ENCODE data around the gene KMT2E.
"Not testable (repeated sequence)": the region's sequence is repeated elsewhere in the genome, so short reads cannot be mapped to it uniquely, and the experiment has no call there.

The KMT2E gene, protein sequence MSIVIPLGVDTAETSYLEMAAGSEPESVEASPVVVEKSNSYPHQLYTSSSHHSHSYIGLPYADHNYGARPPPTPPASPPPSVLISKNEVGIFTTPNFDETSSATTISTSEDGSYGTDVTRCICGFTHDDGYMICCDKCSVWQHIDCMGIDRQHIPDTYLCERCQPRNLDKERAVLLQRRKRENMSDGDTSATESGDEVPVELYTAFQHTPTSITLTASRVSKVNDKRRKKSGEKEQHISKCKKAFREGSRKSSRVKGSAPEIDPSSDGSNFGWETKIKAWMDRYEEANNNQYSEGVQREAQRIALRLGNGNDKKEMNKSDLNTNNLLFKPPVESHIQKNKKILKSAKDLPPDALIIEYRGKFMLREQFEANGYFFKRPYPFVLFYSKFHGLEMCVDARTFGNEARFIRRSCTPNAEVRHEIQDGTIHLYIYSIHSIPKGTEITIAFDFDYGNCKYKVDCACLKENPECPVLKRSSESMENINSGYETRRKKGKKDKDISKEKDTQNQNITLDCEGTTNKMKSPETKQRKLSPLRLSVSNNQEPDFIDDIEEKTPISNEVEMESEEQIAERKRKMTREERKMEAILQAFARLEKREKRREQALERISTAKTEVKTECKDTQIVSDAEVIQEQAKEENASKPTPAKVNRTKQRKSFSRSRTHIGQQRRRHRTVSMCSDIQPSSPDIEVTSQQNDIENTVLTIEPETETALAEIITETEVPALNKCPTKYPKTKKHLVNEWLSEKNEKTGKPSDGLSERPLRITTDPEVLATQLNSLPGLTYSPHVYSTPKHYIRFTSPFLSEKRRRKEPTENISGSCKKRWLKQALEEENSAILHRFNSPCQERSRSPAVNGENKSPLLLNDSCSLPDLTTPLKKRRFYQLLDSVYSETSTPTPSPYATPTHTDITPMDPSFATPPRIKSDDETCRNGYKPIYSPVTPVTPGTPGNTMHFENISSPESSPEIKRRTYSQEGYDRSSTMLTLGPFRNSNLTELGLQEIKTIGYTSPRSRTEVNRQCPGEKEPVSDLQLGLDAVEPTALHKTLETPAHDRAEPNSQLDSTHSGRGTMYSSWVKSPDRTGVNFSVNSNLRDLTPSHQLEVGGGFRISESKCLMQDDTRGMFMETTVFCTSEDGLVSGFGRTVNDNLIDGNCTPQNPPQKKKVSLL (N-terminal part only)

DNA sequence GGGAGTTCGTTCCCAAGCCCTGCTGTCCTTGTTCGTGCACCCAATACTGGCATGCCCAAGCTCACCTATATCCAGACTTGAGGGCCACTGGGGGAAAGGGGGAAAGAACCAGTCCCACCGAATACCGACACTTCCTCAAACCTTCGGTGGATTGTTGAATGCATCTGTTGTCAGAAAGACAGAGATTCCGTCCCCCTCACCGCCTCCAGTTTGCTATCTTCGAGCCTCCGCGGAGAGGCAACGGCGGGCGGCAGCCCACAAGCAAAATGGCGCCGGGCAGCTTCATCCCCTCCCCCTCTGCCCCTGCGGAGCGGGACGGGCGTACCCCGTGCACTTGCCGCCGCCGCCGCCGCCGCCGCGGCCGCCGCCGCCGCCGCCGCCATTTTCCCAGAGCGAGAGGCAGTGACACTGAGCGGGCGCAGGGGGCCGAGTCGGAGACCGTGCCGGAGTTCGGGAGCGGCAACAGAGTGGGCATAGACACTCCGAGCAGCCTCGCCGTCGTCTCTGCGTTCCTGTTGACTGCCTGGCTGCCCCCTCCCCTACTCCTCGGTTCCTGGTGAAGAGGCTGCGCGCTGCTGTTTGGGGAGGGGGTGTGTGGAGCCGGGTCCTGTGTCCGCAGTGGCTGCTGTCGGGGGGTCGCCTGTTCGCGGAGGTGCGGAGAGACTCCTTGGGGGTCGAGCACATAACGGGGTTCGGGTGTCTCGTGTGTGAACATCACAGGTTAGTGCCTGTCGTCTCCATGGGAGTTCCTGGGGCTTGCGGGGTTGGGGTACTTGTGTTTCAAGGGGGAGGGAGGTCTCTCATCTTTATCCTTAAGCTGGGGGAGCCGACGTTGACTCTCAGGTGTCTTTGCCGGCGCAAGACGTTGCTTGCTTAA lies at the start of gene KMT2E:
Gene KMT2E (plus strand): TSS at position 390 of the 877 bp plus-strand sequence. CDS start 26,748 bp downstream, outside the sequence.
- peak; percentile 87 for DNase-seq

DNA sequence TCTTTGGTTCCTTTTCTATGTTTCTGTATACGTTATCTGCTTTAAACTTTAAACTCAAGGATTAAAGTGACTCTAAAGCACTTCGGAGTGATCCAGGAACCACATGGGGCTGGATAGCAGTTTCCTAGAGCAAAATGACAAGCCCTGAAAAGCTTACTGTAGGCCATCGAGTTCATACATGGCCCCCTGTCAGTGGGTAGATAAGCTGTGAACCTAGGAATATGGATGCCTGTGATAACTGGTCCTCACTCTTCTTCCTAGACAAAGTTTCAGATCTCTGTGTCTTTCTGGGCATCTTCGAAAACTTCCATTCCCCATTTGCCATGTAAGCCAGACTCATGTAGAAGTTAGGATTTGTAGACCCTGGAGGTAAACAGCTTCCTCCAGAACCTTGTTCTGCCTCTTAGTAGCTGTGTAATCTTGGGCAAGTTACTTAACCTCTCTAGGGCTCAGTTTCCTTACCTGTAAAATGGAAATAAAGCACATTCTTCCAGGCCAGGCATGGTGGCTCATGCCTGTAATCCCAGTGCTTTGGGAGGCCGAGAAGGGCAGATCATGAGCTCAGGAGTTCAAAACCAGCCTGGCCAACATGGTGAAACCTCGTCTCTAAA lies 49.3 kb upstream of the KMT2E start:
- no peak for DNase-seq

DNA sequence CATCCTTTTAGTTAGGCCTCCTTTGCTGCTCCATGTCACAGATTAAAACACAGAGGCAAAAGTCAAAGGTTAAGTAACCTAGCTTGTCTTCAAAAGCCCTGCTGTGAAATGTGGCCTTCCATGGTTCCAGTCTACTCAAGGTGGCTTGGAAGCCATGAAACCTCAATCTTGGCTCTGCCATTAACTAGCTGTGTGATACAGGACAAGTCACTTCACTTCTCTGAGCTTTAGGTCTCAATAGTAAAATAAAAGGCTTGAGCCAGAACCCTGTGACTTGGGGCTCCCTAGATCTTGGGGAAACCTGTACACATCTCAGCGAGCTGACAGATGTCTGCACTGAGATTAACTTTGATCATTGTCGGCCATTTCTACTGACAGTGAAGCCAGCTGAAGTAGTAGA lies 48.0 kb upstream of the KMT2E start:
- no peak for DNase-seq

DNA sequence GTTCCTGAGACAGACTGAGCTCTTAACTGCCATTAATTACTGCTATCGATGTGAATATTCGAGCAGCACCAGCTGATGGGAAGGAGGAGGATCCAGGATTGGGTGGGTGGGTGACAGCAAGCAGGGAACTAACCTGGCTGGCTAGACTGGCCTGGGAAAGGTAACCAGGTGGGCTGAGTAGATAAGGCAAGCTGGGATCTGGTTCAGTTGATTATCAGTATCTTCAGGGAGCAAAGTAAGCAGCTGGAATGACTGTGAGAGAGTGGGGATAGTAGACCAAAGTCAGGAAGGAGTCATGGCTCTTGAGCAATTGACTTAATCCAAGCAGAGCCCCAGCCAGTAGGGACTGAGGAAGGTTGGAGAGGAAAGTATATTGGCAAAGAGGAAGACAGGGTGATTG lies 46.9 kb upstream of the KMT2E start:
- no peak for DNase-seq

DNA sequence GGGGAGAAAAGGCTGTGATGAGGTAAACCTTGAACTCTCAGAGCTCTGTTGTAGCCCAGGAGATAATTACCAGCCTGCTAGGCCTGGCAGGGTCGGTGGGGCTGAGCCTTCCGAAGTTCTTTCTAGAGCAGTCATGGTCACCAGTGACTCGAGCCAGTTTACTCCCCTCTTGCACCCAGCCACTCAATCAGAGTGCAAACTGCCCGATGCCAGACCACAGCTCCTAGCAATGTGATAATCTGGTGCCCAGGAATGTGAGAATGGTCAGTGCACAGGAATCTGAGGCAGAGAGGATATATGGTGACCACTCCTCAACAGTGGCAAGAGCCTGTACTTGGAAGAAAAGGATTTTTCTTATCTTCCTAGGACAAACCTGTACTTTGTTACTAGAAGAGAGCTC lies 46.4 kb upstream of the KMT2E start:
- peak; percentile 47 for DNase-seq

DNA sequence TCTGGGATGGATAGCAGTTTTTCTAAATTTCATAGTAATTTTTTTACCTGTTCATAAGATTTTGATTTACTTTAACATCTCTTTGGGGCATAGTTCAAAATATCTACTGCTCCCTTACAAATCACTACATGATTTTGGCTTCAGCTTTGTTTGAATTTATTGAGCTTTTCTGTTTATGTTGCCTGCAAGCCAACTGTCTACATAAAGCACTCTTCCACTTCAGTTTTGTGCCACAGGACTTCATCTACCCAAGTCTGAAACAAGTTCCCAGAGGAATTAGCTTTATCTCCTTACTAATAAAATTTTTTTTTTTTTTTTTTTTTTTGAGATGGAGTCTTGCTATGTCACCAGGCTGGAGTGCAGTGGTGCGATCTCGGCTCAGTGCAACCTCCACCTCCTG lies 45.4 kb upstream of the KMT2E start:
- DNase-seq: no peak

DNA sequence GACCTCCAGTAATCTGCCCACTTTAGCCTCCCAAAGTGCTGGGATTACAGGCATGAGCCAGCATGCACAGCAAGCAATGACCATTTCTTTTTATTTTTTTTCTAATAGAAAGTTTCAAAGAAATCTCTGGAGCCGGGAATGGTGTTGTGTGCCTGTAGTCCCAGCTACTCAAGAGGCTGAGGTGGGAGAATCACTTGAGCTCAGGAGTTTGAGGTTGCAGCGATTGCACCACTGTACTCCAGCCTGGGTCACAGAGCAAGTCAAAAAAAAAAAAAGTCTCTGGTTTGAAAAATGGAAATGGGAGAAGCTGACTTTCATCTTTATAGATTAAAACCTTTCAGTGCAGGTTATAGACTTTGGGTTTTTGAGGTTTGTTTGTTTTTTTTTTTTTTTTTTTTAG lies 44.8 kb upstream of the KMT2E start:
- no peak for DNase-seq

DNA sequence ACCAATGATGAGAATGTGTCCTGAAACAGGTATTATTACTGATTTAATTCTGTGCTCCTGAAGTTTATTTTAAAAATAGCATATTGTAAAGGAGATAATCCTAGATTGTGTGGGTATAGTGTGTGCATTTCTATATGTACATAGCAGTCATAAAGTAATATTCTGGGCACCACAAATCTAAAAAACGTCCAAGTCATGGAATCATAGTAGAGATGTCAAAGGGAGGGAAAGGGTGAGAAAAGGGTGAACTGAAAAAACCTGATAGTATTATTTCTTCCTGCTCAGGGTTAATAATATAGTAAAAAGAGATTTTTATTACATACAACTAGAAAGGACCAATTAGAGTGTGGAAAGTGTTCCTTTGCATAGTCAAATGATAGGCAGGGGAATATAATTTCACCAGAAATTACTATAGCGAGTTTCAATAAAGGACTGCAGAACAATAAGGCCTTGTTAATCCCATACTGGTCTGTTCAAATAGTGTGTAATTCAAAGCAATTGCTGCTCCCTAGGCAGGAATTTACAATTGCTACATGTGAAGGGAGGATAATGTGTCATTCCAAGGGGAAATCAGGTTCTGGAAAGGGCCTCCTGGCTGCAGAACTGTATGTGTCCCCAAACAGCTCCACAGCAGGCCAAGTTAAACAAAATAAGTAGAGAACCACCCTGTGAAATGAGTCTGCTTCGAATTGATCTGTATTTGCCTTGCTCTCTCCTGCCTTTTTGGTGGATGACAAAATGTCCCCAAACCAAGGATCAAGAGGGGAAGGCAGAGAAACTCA lies 42.5 kb upstream of the KMT2E start:
- DNase-seq: peak; percentile 59

DNA sequence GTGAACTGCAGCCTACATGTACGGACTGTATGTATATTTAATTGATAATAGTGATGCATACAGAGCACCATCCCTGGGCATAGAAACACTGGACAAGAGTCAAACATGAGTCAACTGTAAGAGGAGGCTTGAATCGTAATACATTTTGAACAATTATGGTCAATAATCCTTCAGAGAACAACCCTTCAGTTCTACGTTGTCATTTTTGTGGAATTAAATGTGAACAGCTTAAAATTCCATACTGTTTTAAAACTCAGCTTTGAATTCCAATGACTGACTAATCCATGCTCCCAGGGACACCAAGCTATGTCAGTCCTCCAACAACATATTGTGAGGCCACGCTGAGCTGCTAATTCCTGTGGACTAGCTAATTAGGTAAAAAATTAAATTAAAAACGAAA lies 41.5 kb upstream of the KMT2E start:
- DNase-seq: peak; percentile 92

DNA sequence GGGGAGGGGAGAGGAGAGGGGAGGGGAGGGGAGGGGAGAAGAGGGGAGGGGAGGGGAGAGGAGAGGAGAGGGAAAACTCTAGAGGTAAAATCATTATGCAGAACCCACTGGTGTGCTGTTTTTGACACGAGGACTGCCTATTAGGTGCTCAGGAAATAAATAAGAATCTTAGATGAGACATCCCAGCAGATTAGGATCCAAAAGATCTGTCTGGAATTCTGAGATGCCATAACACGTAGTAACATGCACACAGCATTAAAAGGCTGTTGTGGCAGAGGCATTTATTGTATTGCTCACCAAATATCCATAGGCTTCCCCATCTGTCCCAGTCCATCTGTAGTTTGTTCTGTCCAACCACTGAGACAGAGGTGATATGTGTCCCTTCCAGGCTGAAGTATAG lies 40.8 kb upstream of the KMT2E start:
- DNase-seq: peak; percentile 64

DNA sequence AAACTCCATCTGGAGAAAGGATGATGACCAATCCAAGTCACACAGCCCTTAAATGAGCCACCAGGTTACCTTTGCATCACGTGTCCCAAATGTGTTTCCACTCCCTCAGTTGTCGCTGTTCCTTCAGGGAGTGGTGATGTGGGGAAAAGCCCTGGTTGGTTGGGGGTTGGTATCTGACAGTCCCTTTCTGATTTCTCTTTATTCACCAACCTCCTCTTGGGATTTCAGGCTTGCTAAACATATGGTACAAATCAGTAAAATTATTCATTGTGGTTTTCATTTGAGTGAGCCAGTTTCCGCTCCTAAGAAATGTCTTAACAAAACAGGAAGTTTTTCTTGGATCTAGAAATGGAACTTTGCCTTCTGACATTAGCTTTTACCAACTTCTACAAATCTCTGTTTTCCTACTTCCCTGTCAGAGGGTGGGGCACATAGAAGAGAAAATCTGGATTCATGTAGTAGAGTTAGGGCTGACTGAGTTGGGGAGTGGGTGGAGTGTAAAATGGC lies 40.0 kb upstream of the KMT2E start:
- peak; percentile 93 for DNase-seq

DNA sequence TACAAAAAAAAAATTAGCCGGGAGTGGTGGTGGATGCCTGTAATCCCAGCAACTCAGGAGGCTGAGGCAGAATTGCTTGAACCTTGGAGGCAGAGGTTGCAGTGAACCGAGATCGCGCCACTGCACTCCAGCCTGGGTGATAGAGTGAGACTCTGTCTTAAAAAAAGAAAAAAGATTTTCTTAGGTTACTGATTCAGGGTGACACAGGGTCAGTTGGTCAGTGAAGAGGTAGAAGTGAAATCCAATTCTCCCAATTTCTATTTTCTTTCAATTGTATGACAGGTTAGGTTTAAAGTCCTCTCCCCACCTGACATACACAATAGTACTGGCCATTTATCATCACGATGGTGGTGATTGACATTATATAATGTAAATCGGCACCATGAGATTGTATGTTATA lies 38.5 kb upstream of the KMT2E start:
- DNase-seq: not testable (repeated sequence)

DNA sequence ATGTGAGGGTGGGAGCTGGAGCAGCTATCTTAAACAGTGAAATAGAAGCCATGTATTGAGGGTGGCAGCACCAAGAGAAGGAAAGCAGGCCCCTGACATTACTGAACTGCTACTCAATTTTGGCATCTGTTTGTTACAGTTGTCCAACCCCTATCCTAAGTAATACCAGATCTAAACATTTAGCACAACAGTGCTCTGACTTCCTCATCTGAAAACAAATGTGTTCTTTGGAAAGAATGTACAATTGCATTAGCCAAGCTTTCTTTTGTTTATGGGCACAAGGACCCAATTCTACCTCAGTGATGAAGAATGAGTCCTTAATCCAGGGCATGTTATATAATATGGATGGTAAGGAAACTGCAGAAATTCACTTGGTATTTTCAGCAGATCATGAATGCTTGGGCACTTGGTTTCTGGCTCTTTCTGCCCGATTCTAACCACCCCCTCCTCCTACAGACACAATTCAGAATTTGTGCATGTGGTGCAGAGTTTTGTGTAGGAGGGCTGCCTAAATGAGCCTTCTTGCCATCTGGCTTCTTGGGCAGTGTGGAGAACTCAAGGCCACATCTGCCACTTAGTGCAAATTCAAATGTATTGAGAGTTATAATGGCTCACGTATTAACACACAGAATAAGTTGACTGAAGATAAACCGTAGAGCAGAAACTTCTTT lies 36.9 kb upstream of the KMT2E start:
- no peak for DNase-seq

DNA sequence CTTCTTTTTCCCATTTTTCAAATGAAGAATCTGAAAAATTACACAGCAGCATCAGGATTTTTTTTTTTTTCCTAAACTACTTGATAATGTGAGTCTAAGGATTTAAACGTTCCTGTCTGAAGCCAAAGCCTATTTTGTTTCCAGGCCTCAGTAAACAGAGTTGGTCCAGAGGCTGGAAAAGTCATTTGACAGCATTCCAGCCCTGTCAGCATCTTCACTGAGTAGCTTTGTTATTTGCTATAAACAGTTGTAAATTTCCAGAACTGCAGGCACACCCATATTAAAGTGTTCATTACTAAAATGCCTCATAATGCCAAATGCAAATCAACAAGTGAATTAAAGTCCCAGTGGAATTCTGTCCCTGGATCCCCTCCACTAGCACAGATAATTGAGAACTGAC lies 35.5 kb upstream of the KMT2E start:
- no peak for DNase-seq

DNA sequence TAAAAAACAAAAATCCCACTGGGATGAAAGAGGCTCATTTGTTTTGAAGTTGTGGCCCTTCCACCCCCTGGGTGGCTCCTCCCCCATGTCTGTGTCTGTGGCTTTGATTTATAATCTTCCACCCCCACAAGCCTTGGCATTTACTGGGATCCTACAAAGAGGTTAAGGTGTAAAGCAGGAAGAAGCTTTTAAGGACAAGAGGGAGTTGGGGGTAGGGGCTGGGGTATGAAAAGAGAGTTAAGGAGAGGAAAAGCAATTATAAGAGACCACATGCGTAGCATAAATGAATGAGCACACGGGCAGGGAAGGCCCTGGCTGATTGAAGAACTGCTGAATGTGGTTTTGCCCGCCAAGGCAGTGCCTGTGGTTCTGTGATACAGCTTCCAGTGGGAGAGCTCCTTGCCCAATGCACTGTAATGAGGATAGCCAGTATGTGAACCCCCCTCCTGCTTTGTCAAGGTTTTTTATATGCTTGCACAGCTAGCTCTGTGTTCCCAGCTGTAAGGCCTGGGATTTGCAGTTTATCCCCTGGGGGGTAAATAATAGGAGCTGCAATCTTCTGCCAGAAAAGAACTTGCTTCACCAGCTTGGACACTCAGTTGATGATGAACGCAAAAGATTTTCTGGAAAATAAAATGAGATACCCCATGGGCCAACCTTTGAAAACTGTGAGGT lies 34.7 kb upstream of the KMT2E start:
- DNase-seq: peak; percentile 80

DNA sequence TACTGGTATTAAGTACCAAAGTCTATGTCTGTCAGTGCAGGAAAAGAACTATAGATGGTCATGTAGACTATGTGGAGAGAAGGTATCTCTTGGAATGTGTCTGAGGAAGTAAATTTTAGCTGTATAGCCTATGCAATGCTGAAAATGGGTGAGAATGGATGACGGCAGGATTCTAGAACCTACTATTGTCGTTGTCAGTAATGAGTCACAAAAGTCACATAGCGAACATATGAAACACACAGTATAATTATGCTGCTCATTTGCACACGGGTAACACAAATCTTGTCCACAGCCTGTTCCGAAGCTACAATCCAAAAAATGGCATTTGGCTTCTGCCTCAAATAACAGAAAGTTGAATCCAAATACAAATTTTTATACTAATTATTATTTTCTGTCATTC lies 33.6 kb upstream of the KMT2E start:
- DNase-seq: no peak

DNA sequence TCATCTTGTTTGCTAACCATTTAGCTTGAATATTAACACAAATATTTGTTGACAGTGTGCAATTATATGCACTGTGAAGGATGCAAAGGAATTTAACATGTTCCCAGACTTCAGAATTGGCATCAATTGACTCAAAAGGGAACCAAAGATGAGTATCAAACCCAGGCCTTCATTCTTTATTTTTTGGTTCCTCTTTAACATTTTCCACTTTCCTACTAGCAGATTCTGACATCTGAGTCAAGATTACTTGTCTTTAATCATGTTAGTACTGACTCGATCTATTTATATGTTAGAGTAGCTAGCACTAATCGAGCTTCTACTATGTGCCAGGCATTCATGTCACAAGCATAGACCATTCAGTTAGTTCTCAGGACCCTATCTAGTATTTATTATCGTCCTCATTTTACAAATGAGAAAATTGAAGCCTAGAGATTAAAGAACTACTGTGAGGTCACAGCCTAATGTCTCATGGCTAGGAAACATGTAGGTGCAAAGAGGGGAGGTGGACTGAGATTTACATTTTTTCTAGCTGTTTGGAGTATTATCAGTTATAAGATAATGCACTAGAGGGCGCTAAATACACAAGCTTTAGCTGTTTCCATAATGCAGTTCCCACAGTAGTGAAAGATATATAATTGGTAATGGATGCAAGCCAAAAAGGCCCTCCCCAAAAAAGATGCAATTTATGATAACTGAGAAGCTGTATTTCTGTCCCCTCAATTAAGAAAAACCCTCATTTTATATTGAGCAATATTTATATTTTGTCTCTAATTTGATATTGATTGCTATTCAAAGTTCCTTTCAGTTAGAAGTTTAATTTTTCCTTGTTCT lies 32.9 kb upstream of the KMT2E start:
- peak; percentile 61 for DNase-seq

DNA sequence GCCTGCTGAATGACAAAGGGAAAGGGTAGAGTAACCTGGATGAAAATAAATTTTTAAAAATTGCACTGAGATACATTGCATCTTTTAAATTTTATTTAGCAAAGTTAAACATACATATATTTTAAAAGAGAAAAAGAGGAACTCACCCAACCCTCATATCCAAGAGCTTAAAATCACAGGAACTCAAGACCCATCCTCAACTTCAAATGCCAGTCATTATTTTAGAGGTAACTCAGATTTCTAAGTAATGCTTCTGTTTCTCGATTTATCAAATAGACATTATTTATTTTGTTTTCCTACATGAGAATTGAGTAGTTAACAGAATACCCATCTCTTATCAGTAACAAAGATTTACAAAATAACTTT lies 32.4 kb upstream of the KMT2E start:
- DNase-seq: no peak

Measured in fibroblast of upper back skin (primary cell).